Measurements from ENCODE around the gene HHEX.

DNA sequence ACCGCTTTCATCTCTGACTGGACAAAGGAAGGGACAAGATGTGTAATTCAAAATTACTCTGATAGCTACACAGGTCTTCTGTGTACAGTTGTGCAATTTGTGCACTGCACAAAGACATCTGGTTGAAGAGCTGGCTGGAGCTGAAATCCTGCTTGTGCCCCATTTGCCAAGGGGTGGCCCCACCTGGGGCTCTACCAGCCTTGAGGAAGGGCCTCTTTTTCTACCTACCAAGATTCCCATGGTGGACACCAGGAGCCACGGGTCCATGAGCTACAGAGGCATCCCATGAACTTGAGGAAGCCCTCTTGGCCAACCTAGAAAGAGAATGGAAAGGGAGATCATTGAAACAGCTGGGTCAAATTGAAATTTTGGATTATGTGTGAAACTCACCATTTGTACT lies 43.2 kb downstream of the HHEX start:
- no peak for TF ChIP-seq CTCF (IDR thresholded peaks at IDR 0.05)
- TF ChIP-seq POLR2A (IDR thresholded peaks at IDR 0.05): no peak
